ENCODE measurements around the gene PRKACA.
A peak's percentile ranks its signal among the peaks of the same experiment; 100 is the strongest.
"Not testable (repeated sequence)": the region's sequence is repeated elsewhere in the genome, so short reads cannot be mapped to it uniquely, and the experiment has no call there.

Gene PRKACA

GRCh38 chr19:14148751-14149410 lies 31.3 kb upstream of the PRKACA start:
- DNase-seq, result no peak

GRCh38 chr19:14147797-14148605 lies 30.4 kb upstream of the PRKACA start:
- peak in 52 of 56 donors; percentile 14 to 81 (median 50) for DNase-seq

GRCh38 chr19:14146789-14147216 lies 29.2 kb upstream of the PRKACA start:
- DNase-seq, result peak in 5 of 56 donors; percentile 4 to 46 (median 14)

GRCh38 chr19:14146169-14146568 lies 28.6 kb upstream of the PRKACA start:
- DNase-seq, result not testable (repeated sequence)

GRCh38 chr19:14145381-14145780 lies 27.8 kb upstream of the PRKACA start:
- no peak for DNase-seq

GRCh38 chr19:14142262-14143190 lies 25.0 kb upstream of the PRKACA start:
- DNase-seq, result no peak

- DNase-seq, result no peak
These were observed 23.5 kb upstream of the PRKACA start for GRCh38 chr19:14141041-14141440.

- peak in 3 of 56 donors; percentile 4 to 17 (median 10) for DNase-seq
These were observed 22.4 kb upstream of the PRKACA start for GRCh38 chr19:14139944-14140343.

GRCh38 chr19:14138576-14139265 lies 21.2 kb upstream of the PRKACA start:
- peak in 11 of 56 donors; percentile 8 to 58 (median 32) for DNase-seq

- DNase-seq, result peak; percentile 87 to 100 (median 99)
These were observed 19.1 kb upstream of the PRKACA start, which contains the start of gene ASF1B for GRCh38 chr19:14136509-14137281. Gene ASF1B (minus strand): TSS chr19:14136589. CDS start chr19:14136456, 133 bp downstream.

- no peak for DNase-seq
These were observed 18.5 kb upstream of the PRKACA start for GRCh38 chr19:14135985-14136508.

GRCh38 chr19:14135355-14135754 lies 17.8 kb upstream of the PRKACA start:
- DNase-seq, result no peak

GRCh38 chr19:14127929-14128509 lies 10.5 kb upstream of the PRKACA start:
- peak in 1 of 56 donors; percentile 43 for DNase-seq

GRCh38 chr19:14127176-14127575 lies 9.6 kb upstream of the PRKACA start:
- peak in 1 of 56 donors; percentile 9 for DNase-seq

GRCh38 chr19:14122924-14123323 lies 5.4 kb upstream of the PRKACA start:
- no peak for DNase-seq

GRCh38 chr19:14120497-14120780 lies 2.9 kb upstream of the PRKACA start:
- DNase-seq, result no peak

- DNase-seq, result no peak
These were observed 2.3 kb upstream of the PRKACA start for GRCh38 chr19:14119644-14120496.

- DNase-seq, result no peak
These were observed 1.6 kb upstream of the PRKACA start for GRCh38 chr19:14119146-14119545.
